Lower lobe of right lung (tissue), 2 donors: ENCODE measurements around the gene EIF2S2. TPM values are rescaled to one million over a fixed set of nuclear protein-coding genes. Genes with fewer than 3 reads are reported as not detected.
A peak's percentile ranks its signal among the peaks of the same experiment; 100 is the strongest.

Source experiments
- ATAC-seq, 2 donors: fragments of 200-7000 bp; cut with Tn5 transposase; one replicate each; pipeline ENCODE4 v1.9.1; 2020 to 2022; ENCODE audit warnings: mild to moderate bottlenecking in 2 of 2, moderate library complexity in 2 of 2
- DNase-seq: peaks from one replicate; pipeline ENCODE4 v3.0.0-alpha.2; 2020
- H3K27ac ChIP-seq: fragments of 200-600 bp; one replicate; pipeline ENCODE4 v1.8.0; 2022
- H3K27me3 ChIP-seq: fragments of 200-600 bp; one replicate; pipeline ENCODE4 v1.8.0; 2022; ENCODE audit warnings: low read depth
- H3K36me3 ChIP-seq: fragments of 200-600 bp; one replicate; pipeline ENCODE4 v1.8.0; 2022; ENCODE audit warnings: mild to moderate bottlenecking
- H3K4me1 ChIP-seq: fragments of 200-600 bp; one replicate; pipeline ENCODE4 v1.8.0; 2022
- H3K4me3 ChIP-seq: fragments of 200-600 bp; one replicate; pipeline ENCODE4 v1.8.0; 2022; ENCODE audit warnings: mild to moderate bottlenecking
- H3K9me3 ChIP-seq: fragments of 200-600 bp; one replicate; pipeline ENCODE4 v1.8.0; 2022
- CTCF ChIP-seq: fragments of 200-600 bp; IDR thresholded peaks from one replicate; pipeline ENCODE4 v1.8.0; 2022; ENCODE audit warnings: antibody characterized with exemption, mild to moderate bottlenecking
- intact Hi-C: fragments of 100-400 bp; cut with DNase I; formaldehyde crosslinking; loops from one replicate; pipeline ENCODE4 v1.11.0; 2022
- total RNA-seq: library from RNA; stranded (reverse); fragmentation: NEBNext Ultra II Directional; extraction: Animal tissue kit (Norgen Biotek cat#: 25700); gene quantifications from one replicate; pipeline ENCODE4 v1.2.1, GENCODE V29; 2021
- donor health status: DM: no; HTN: yes; CAD: no; lungs with severe emphysema.

EIF2S2 gene
- total RNA-seq, 1 donor from 2014 or later = 50.3 TPM

GRCh38 chr20:34070859-34071258 lies 41.2 kb downstream of the EIF2S2 start:
- H3K27ac ChIP-seq = no peak overlapping the region
- H3K27me3 ChIP-seq = no peaks in the 10 kb centered on the region
- H3K4me3 ChIP-seq = no peak overlapping the region
- H3K9me3 ChIP-seq = no peaks in the 10 kb centered on the region
- H3K4me1 ChIP-seq = peaks cover 16% of the 10 kb centered on the region
- no peak for DNase-seq
- intact Hi-C loops = no loop called here
- H3K36me3 ChIP-seq = peaks cover 54% of the 10 kb centered on the region
- no peak for TF ChIP-seq CTCF
- ATAC-seq = no peak

GRCh38 chr20:34070079-34070439 lies 42.0 kb downstream of the EIF2S2 start:
- Histone ChIP-seq H3K4me3 (no peak overlapping the region), H3K27me3 (no peaks in the 10 kb centered on the region), H3K4me1 (peaks cover 24% of the 10 kb centered on the region), H3K9me3 (no peaks in the 10 kb centered on the region), H3K27ac (no peak overlapping the region), H3K36me3 (peaks cover 53% of the 10 kb centered on the region)
- intact Hi-C loops = no loop called here
- peak in 1 of 2 donors; percentile 4 for ATAC-seq
- no peak for DNase-seq
- no peak for TF ChIP-seq CTCF

GRCh38 chr20:34069341-34070078 lies 42.5 kb downstream of the EIF2S2 start:
- DNase-seq = peak; percentile 64
- peak; percentile 89 to 91 for ATAC-seq
- Histone ChIP-seq H3K4me1 (peaks cover 30% of the 10 kb centered on the region), H3K27me3 (no peaks in the 10 kb centered on the region), H3K27ac (no peak overlapping the region), H3K9me3 (no peaks in the 10 kb centered on the region), H3K4me3 (no peak overlapping the region), H3K36me3 (peaks cover 50% of the 10 kb centered on the region)
- TF ChIP-seq CTCF = peak; percentile 84
- intact Hi-C loops = loop anchor here (10.0 kb wide), 1 partner anchor 135 kb away; no protein-coding TSS in a partner anchor

GRCh38 chr20:34068001-34068400 lies 44.0 kb downstream of the EIF2S2 start:
- TF ChIP-seq CTCF = no peak
- H3K27ac ChIP-seq = no peak overlapping the region
- no peaks in the 10 kb centered on the region for H3K27me3 ChIP-seq
- no peak overlapping the region for H3K4me3 ChIP-seq
- intact Hi-C loops = loop anchor here (10.0 kb wide), 1 partner anchor 133 kb away; no protein-coding TSS in a partner anchor
- DNase-seq (no peak), ATAC-seq (no peak)
- H3K4me1 ChIP-seq = peaks cover 31% of the 10 kb centered on the region
- H3K9me3 ChIP-seq = no peaks in the 10 kb centered on the region
- peaks cover 35% of the 10 kb centered on the region for H3K36me3 ChIP-seq

GRCh38 chr20:34066476-34067090 lies 45.5 kb downstream of the EIF2S2 start:
- no peak for TF ChIP-seq CTCF
- no peak overlapping the region for H3K27ac ChIP-seq
- H3K4me3 ChIP-seq = no peak overlapping the region
- intact Hi-C loops = loop anchor here (10.0 kb wide), 1 partner anchor 132 kb away; no protein-coding TSS in a partner anchor
- H3K4me1 ChIP-seq = peaks cover 31% of the 10 kb centered on the region
- peaks cover 21% of the 10 kb centered on the region for H3K36me3 ChIP-seq
- DNase-seq = no peak
- H3K27me3 ChIP-seq = no peaks in the 10 kb centered on the region
- no peaks in the 10 kb centered on the region for H3K9me3 ChIP-seq
- no peak for ATAC-seq
